ENCODE measurements around the gene FARSB.

DNA sequence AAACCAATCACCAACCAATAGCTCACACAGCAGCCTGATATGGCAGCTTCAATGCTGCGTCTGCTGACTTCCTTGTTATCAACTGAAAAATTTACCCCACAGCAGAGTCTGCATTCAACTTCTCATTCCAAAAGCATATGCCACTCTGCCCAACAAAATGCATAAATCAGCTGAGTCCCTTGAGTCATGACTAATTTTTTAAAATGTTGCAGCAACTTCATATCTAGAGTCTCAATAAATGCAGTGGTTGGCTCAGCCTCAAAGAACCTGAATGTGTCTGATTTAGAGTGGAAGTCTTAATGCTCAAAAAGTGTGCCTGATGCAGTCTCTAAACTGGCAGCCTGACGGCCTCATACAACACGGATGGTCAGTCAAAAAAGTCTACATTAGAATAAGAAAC lies 46.5 kb downstream of the FARSB start:
- no peak for TF ChIP-seq GATA3 (IDR thresholded peaks at IDR 0.05; ENCODE audit: low read depth, low read length)
- TF ChIP-seq GATA2 (IDR thresholded peaks at IDR 0.05; ENCODE audit: low read depth, low read length), result no peak
